ENCODE results near the gene GDNF.

- TF ChIP-seq POLR2A (IDR thresholded peaks at IDR 0.05) (no peak), CTCF (IDR thresholded peaks at IDR 0.05) (no peak)
Measured at GRCh38 chr5:37857696-37858095, 17.9 kb upstream of the GDNF start.

All from adrenal gland (tissue), 5 donors.